Right lobe of liver (tissue), 4 donors: ENCODE results near the gene CENPH.

Experiments used
- POLR2A ChIP-seq: fragments of 450-650 bp; IDR thresholded peaks from one replicate; pipeline ENCODE4 v1.6.1; 2017; ENCODE audit warnings: antibody characterized with exemption, mild to moderate bottlenecking
- TF ChIP-seq, protein P1 (sequence below), 4 donors: fragments of 200-600 bp in 3 of 4; fragments of 450-650 bp in 1 of 4; IDR thresholded peaks; one replicate each; pipeline versions ENCODE4 v1.5.1 to v1.8.0; 2016 to 2022; ENCODE audit warnings: antibody characterized with exemption in 4 of 4, mild to moderate bottlenecking in 2 of 4
- donor health status: DM: no; HTN: no; CAD: no.
- donor health status: DM: no; HTN: no; CAD: no.
- donor health status: DM: no; HTN: yes; CAD: no.

GRCh38 chr5:69231281-69231680 is 41.9 kb downstream of the CENPH start:
- TF ChIP-seq, protein P1, sequence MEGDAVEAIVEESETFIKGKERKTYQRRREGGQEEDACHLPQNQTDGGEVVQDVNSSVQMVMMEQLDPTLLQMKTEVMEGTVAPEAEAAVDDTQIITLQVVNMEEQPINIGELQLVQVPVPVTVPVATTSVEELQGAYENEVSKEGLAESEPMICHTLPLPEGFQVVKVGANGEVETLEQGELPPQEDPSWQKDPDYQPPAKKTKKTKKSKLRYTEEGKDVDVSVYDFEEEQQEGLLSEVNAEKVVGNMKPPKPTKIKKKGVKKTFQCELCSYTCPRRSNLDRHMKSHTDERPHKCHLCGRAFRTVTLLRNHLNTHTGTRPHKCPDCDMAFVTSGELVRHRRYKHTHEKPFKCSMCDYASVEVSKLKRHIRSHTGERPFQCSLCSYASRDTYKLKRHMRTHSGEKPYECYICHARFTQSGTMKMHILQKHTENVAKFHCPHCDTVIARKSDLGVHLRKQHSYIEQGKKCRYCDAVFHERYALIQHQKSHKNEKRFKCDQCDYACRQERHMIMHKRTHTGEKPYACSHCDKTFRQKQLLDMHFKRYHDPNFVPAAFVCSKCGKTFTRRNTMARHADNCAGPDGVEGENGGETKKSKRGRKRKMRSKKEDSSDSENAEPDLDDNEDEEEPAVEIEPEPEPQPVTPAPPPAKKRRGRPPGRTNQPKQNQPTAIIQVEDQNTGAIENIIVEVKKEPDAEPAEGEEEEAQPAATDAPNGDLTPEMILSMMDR (IDR thresholded peaks at IDR 0.05): no peak
- no peak for TF ChIP-seq POLR2A
